Activated gamma-delta T cell treated with anti-CD3 and anti-CD28 coated beads, Interleukin-2, amount 50 U/mL, for 16 hours (primary cell): ENCODE data around the gene SPHK2.

Source experiments
- DNase-seq: peaks from one replicate; pipeline ENCODE4 v3.0.0-alpha.2; 2020; ENCODE audit warnings: low read depth

SPHK2 gene

GRCh38 chr19:48606463-48607358 is 12.6 kb upstream of the SPHK2 start, which contains the start of gene SPACA4:
Gene SPACA4 (plus strand): TSS chr19:48606742. CDS start chr19:48606979, 237 bp downstream.
- no peak for DNase-seq

- no peak for DNase-seq
Observed at GRCh38 chr19:48607359-48607755, 11.9 kb upstream of the SPHK2 start.

- DNase-seq: no peak
Observed at GRCh38 chr19:48608798-48609263, 10.5 kb upstream of the SPHK2 start.

GRCh38 chr19:48609571-48610108 is 9.7 kb upstream of the SPHK2 start:
- no peak for DNase-seq

GRCh38 chr19:48611872-48612271 is 7.4 kb upstream of the SPHK2 start:
- no peak for DNase-seq

GRCh38 chr19:48613024-48613851 is 6.1 kb upstream of the SPHK2 start:
- no peak for DNase-seq

DNA sequence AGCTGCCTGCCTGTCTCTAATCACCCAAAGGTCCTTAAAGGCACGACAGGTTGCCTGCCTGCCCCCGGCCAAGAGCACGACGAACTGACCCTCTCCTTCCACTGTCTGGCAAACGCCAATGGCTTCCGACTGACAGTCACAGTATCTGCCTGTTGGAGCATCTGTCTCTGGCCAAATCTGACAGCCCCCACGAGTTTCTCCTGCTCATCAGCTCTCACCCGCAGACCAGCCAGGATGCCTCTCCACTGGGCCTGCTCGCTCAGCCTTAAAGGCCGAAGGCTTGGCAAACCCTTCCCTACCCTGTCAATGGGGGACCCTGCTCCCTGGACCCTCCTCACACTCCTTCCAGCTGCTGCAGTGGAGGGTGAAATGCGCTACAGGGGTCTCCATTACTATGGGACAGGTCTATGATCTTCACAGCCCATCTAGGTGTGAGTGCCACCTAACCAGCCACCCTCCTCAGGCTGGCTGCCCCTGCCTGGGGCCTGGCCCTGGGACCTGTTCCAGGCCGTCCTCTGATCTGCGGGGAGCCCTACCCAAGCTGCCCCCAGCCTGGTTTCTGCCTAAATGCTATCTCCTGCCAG is 5.4 kb upstream of the SPHK2 start:
- DNase-seq: no peak

- no peak for DNase-seq
Observed at GRCh38 chr19:48614436-48615230, 4.7 kb upstream of the SPHK2 start, which contains the start of gene FAM83E. Gene FAM83E (minus strand): TSS chr19:48615076. CDS start chr19:48613372, 1,704 bp downstream.

DNA sequence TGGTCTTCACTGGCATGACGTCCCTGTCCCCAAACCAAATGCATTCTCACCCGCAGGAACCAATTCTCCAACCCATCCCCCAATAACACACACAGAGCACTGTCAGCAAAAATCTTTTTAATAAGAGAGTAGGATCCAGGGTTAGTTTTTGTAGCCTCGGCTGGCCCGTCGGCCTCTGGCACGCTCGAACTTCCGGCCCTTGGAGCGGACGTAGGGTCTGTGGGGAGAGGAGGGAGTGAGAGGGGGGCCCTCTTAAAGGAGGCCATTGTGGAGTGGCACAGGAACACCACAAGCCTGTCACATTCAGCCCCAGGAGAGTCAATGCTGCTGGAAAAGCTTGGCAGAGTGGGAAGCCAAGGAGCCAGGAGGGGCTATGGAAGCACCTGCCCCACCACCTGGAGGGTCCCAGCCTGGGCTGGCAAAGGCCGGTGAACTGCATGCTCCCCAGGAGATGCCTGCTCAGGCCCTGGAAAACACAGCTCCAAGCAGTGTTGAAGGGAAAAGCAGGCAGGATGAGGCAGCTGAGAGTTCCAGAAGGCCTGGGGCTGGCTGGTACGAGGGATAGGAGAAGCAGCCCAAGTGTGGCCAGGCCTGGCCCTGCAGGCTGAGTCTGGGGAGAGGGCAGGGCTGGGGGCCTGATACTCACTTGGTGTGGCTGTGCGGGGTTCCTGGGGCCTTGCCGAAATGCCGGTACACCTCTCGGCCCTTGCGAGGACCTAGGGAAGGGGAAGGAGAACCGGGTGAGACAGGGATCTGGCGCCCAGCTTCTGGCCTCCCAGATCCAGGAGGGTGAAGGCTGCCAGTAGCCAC is 3.9 kb upstream of the SPHK2 start:
- no peak for DNase-seq

GRCh38 chr19:48616041-48616436 is 3.3 kb upstream of the SPHK2 start:
- no peak for DNase-seq

DNA sequence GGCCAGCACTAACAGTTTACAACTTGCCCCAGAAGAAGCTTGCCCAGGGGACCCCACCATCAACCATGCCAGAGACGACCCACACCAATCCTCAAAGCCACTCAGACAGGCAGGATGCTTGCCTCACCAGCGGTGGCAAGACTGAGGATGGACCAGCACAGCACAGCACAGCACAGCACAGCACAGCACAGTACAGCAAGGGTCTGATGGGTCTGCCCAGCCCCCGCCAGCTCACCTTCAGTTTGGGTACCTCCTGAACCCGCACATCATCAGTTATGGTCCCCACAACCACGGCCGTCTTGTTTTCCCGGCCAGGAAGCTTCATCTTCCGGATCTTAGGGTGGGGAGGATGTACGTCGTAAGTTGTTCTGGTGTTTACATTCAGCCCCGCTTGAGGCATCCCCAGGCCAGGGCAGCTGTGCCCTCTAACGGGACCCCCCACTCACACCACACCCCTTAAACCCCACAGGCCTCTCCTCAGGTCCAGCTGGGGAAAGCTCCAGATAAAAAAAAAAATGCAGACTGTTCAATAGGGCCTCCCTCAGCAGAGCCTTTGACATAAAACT is 2.7 kb upstream of the SPHK2 start:
- no peak for DNase-seq

DNA sequence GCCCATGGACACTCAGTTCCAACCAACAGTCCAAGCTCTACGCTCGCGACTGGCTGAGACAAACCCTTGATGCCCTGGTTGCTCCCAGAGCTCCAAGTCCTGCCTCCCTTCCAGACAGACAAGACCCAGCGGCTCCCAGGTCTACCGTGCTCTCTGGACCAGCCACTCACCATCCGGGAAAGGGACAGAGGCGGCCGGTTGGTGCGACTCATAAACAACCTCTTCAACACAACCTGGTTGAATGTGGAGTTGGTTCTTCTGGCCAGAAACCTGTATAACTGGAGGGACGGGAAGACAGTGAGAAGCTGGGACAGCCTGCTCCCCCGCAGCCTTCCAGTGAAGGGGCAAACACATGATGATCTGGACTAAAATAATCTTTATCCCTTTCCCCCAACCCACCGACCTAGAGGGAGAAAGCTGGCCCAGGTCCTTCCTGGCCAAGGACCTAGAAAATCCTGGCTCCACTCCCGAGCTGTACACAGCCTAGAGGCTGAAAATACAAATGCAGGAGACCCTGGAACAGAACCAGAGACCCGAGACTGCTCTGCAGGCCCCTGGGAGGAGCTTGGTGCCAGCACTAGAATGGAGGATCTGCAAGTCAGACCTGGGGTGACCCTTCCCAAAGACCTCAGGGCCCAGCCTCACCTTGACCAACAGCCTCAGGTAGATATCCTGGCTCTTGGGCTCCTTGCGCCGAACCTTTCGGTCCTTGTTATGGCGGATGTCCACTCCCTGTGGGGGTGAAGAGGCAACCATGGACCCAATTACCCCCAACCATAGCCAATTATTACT is 2.0 kb upstream of the SPHK2 start:
- DNase-seq: no peak

DNA sequence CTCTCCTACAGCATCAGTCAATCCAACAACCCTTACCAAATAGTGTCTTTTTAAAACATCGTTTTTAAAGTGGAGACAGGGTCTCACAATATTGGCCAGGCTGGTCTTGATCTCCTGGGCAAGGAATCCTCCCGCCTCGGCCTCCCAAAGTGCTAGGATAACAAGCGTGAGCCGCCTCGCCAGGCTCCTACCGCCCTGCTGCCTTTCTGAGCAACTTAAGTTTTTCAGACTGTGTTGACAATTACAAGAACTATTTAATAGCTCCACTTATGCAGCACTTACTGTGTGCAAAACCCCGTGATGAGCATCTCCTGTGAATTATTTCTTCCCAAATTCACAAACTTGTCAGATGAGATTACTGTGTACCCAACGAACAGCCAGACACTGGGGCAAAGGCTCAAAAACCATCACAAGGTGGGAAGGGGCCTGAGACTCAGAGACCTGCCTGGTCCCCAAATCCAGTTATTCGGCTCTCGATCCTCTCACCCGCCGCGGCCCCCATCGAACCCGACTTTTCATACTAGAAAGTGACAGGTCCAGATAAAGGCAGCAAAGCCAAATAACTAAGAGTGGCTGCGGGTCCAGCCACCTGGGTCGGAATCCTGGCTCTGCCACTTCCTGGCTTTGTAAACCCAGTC is 909 bp upstream of the SPHK2 start:
- no peak for DNase-seq

DNA sequence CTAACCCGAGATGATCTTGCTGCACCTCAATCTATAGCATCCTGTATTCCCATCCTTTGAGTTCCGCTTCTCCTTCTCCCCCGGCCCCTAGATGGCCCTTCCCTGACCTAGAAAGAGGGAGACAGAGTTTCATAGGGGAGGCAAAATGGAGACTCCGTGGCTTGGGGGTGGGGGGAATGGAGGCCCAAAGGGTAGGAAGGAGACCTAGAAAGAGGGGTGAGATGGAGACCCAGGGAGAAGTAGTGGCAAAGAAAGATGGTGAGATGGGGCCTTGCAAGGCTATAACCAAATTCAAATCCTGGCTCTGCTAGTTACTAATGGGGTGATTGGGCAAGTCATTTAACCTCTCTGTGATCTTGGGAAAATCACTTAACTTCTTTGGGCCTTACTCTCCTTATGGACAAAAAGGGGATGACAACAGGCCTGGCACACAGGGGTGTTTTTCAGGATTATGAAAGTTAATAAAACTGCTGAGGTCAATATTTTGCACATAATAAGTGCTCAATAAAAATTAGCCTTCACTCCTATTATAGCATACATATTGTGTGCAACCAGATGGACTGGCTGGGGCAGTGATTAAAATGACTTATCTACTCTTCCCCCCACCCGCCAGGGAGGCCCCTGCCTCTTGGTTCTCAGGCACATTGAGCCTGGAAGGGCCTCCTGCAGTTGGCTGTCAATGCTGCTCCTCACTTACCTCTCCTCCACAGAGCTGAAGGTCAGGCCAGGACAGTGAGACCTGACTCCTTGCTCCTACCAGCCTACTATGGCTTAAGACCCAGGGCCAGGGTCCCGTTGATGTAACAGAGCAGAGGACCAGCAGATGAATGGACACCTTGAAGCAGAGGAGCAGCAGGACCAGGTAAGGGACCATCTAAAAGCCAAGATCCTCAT is 633 bp downstream of the SPHK2 start:
- DNase-seq: no peak

- DNase-seq: no peak
Observed at GRCh38 chr19:48623556-48624066, 4.3 kb downstream of the SPHK2 start.

GRCh38 chr19:48624067-48624594 is 4.8 kb downstream of the SPHK2 start:
- DNase-seq: peak; percentile 94
